Activated CD8-positive, alpha-beta memory T cell treated with anti-CD3 and anti-CD28 coated beads, Interleukin-2, amount 10 ng/mL, durations not matched to agents 7 days and 5 days (primary cell): ENCODE data around the gene OSMR. TPM values are rescaled to one million over a fixed set of nuclear protein-coding genes. Genes with fewer than 3 reads are reported as not detected.

Experiments
- ATAC-seq: fragments of 150-1000 bp; cut with Tn5 transposase; one replicate; pipeline ENCODE4 v1.10.0; 2021; ENCODE audit warnings: moderate library complexity
- CTCF ChIA-PET: fragments of 350-600 bp; sonication (Branson Sonifier 250); formaldehyde crosslinking; loops from one replicate; lab custom pipeline; 2021; ENCODE audit warnings: antibody characterized with exemption; lab: Charles Lee
- DNase-seq: peaks from one replicate; pipeline ENCODE4 v3.0.0-alpha.2; 2020
- H3K27ac Mint-ChIP-seq: one replicate; pipeline ENCODE4 v1.8.0; 2021; ENCODE audit warnings: mild to moderate bottlenecking, mixed read lengths
- H3K27me3 Mint-ChIP-seq: one replicate; pipeline ENCODE4 v1.8.0; 2021; ENCODE audit warnings: mixed read lengths
- H3K36me3 Mint-ChIP-seq: one replicate; pipeline ENCODE4 v1.8.0; 2021; ENCODE audit warnings: mild to moderate bottlenecking, mixed read lengths
- H3K4me1 Mint-ChIP-seq: one replicate; pipeline ENCODE4 v1.8.0; 2021; ENCODE audit warnings: mixed read lengths
- H3K4me3 Mint-ChIP-seq: one replicate; pipeline ENCODE4 v1.8.0; 2021; ENCODE audit warnings: mild to moderate bottlenecking, moderate library complexity, mixed read lengths
- H3K9me3 Mint-ChIP-seq: one replicate; pipeline ENCODE4 v1.8.0; 2022; ENCODE audit warnings: low read depth, mixed read lengths
- total RNA-seq, 2 experiments: library from RNA; stranded (reverse); gene quantifications; one replicate each; pipeline ENCODE4 v1.2.3, GENCODE V29; 2021

The OSMR gene
- total RNA-seq, 2 experiments from 2014 or later, result not detected

DNA sequence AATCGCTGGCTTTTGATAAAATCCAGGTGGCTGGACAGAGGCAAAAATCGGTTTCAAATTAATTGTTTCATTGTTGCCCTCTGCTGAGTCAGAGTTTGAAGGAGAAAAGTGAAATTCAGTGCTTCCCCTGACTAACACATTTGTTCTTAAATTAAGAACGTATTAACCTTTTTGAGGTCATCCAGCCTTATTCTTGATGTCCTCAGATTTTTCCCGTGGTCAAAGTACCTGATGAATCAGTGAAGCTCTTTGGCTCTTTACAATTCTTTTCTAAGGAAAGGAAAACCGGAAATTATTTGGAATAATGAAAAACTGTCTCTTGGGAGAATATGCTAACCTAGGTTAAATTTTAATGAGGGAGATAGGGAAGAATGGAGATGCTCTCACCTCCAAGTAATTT, 21.6 kb downstream of the OSMR start:
- CTCF ChIA-PET, result no interaction called here
- Mint-ChIP-seq H3K4me1 (no peaks in the 10 kb centered on the region), H3K27me3 (peaks cover 29% of the 10 kb centered on the region), H3K36me3 (peaks cover 1% of the 10 kb centered on the region), H3K4me3 (no peak overlapping the region), H3K27ac (no peak overlapping the region), H3K9me3 (peaks cover 10% of the 10 kb centered on the region)
- DNase-seq, result no peak
- ATAC-seq, result no peak

DNA sequence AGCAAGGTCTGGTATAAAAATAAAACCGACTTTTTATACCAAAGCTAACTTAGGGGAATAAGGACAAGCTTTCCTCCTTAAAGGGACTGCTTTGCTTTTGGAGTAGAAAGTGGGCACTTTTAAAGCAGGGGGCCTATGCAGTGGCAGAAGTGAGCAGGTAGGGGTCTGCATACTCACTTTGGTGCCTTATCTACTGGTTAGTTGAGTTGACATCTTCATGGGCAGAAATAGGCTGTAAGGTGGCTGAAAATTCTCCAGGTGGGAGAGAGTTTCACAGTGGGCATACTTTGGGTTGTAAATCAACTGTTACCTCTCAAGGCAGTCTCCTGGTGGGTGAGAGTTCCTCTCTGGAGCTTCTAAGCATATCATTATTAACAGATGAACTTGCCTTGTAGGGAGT, 24.8 kb downstream of the OSMR start:
- CTCF ChIA-PET, result interaction anchor here (0.7 kb wide), 1 partner anchor 391 kb away, joined by 6 read pairs; no protein-coding TSS in a partner anchor
- Mint-ChIP-seq H3K36me3 (no peaks in the 10 kb centered on the region), H3K27me3 (peaks cover 46% of the 10 kb centered on the region), H3K4me3 (no peak overlapping the region), H3K27ac (no peak overlapping the region), H3K9me3 (no peaks in the 10 kb centered on the region), H3K4me1 (no peaks in the 10 kb centered on the region)
- DNase-seq, result no peak
- ATAC-seq, result no peak

GRCh38 chr5:38871058-38871605, 25.3 kb downstream of the OSMR start:
- no peaks in the 10 kb centered on the region for H3K9me3 Mint-ChIP-seq
- H3K36me3 Mint-ChIP-seq, result no peaks in the 10 kb centered on the region
- CTCF ChIA-PET, result no interaction called here
- H3K27ac Mint-ChIP-seq, result no peak overlapping the region
- H3K4me3 Mint-ChIP-seq, result no peak overlapping the region
- no peaks in the 10 kb centered on the region for H3K4me1 Mint-ChIP-seq
- peaks cover 52% of the 10 kb centered on the region for H3K27me3 Mint-ChIP-seq
- ATAC-seq (no peak), DNase-seq (no peak)

GRCh38 chr5:38871790-38872551, 26.2 kb downstream of the OSMR start:
- Mint-ChIP-seq H3K36me3 (no peaks in the 10 kb centered on the region), H3K27me3 (peaks cover 58% of the 10 kb centered on the region), H3K4me1 (no peaks in the 10 kb centered on the region), H3K27ac (no peak overlapping the region), H3K9me3 (no peaks in the 10 kb centered on the region), H3K4me3 (no peak overlapping the region)
- DNase-seq (no peak), ATAC-seq (no peak)
- CTCF ChIA-PET, result no interaction called here

DNA sequence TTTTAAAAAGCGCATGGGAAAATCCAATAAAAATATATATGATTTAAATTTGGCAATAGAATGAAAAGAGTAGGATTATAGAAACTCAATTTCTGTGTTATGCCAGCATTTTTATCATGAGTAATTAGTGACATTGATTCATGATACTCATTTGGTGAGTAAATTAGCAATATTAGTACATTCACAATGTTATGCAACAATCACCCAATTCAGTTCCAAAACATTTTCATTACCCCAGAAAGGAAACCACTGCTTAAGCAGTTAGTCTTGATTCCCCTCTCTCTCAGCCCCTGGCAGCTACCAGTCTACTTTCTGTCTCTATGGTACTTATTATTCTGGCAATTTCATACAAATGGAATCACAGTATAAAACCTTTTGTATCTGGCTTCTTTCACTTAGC, 27.0 kb downstream of the OSMR start:
- Mint-ChIP-seq H3K27me3 (peaks cover 63% of the 10 kb centered on the region), H3K4me1 (no peaks in the 10 kb centered on the region), H3K27ac (no peak overlapping the region), H3K4me3 (no peak overlapping the region), H3K36me3 (no peaks in the 10 kb centered on the region), H3K9me3 (no peaks in the 10 kb centered on the region)
- ATAC-seq (no peak), DNase-seq (no peak)
- CTCF ChIA-PET, result no interaction called here

DNA sequence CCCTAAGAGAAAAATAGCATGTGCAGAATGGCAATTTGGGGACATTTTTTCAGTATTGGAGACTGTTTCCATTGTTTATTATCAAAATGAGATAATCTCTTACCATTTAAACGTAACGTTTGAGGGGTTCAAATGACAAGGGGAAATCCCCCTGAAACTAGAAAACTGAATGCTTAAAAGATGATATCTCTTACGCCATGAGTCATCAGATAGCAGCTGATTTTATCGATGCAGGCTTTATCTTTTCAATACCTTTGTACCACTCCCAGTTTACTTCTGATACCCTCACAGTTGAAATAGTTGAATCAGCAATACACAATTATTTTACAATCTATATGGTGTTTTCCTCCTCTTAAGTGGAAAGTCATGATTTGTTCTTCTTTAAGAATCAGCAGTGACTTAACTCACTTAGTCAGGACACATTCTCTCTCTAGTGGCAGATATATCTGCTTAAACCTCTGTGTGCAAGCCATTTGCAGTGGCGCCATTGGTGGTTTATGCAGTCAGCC, 29.2 kb downstream of the OSMR start:
- no peaks in the 10 kb centered on the region for H3K9me3 Mint-ChIP-seq
- H3K27me3 Mint-ChIP-seq, result peaks cover 51% of the 10 kb centered on the region
- ATAC-seq (no peak), DNase-seq (no peak)
- H3K4me1 Mint-ChIP-seq, result no peaks in the 10 kb centered on the region
- no peaks in the 10 kb centered on the region for H3K36me3 Mint-ChIP-seq
- CTCF ChIA-PET, result no interaction called here
- H3K4me3 Mint-ChIP-seq, result no peak overlapping the region
- no peak overlapping the region for H3K27ac Mint-ChIP-seq

- CTCF ChIA-PET, result no interaction called here
- Mint-ChIP-seq H3K4me1 (no peaks in the 10 kb centered on the region), H3K27me3 (peaks cover 35% of the 10 kb centered on the region), H3K4me3 (no peak overlapping the region), H3K9me3 (no peaks in the 10 kb centered on the region), H3K27ac (no peak overlapping the region), H3K36me3 (no peaks in the 10 kb centered on the region)
- DNase-seq (no peak), ATAC-seq (no peak)
Measured at GRCh38 chr5:38878391-38879077, 32.7 kb downstream of the OSMR start.

DNA sequence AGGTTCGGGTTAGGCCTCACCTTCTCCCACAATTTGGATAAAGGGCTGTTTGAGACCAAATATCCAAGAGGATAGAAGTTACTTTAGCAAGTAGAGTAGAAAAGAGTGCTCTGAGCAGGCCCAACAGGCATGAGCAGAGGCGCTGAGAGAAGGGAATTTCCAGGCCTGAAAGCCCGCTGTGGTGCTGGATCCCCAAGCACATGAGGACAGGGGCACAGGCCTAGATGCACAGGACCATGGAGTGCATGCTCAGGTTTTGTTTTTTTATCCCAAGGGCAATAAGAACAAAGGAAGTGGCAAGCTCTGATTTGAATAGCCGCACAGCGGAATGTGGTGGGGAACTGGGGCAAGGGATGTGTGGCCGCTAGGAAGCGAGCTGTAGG, 33.3 kb downstream of the OSMR start:
- no peaks in the 10 kb centered on the region for H3K9me3 Mint-ChIP-seq
- H3K4me3 Mint-ChIP-seq, result no peak overlapping the region
- H3K27me3 Mint-ChIP-seq, result peaks cover 31% of the 10 kb centered on the region

GRCh38 chr5:38883842-38884241, 38.0 kb downstream of the OSMR start:
- Mint-ChIP-seq H3K36me3 (no peaks in the 10 kb centered on the region), H3K4me3 (no peak overlapping the region), H3K4me1 (no peaks in the 10 kb centered on the region), H3K27ac (no peak overlapping the region), H3K9me3 (no peaks in the 10 kb centered on the region), H3K27me3 (peaks cover 26% of the 10 kb centered on the region)
- CTCF ChIA-PET, result no interaction called here
- no peak for DNase-seq
- ATAC-seq, result no peak

More for the DNA sequence above, 33.3 kb downstream of the OSMR start:
- no peaks in the 10 kb centered on the region for H3K4me1 Mint-ChIP-seq
- ATAC-seq, result no peak
- H3K27ac Mint-ChIP-seq, result no peak overlapping the region
- CTCF ChIA-PET, result no interaction called here
- no peaks in the 10 kb centered on the region for H3K36me3 Mint-ChIP-seq
- no peak for DNase-seq

DNA sequence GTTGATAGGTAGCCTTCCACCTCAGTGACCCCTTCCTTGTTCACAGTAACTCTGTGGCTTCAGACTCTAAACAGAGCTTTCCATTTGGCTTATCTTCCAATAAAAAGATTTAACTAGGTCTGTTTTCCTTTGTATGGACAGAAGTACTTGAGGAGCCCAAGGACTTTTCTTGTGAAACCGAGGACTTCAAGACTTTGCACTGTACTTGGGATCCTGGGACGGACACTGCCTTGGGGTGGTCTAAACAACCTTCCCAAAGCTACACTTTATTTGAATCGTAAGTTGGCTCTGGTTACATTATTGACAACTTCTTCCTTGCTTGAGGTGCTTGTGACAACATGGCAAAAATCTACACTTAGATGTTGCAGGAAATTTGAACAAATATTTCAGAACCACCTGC, 39.4 kb downstream of the OSMR start:
- Mint-ChIP-seq H3K4me3 (no peak overlapping the region), H3K9me3 (no peaks in the 10 kb centered on the region), H3K27ac (no peak overlapping the region), H3K4me1 (no peaks in the 10 kb centered on the region), H3K36me3 (no peaks in the 10 kb centered on the region), H3K27me3 (peaks cover 32% of the 10 kb centered on the region)
- DNase-seq, result no peak
- CTCF ChIA-PET, result no interaction called here
- no peak for ATAC-seq

DNA sequence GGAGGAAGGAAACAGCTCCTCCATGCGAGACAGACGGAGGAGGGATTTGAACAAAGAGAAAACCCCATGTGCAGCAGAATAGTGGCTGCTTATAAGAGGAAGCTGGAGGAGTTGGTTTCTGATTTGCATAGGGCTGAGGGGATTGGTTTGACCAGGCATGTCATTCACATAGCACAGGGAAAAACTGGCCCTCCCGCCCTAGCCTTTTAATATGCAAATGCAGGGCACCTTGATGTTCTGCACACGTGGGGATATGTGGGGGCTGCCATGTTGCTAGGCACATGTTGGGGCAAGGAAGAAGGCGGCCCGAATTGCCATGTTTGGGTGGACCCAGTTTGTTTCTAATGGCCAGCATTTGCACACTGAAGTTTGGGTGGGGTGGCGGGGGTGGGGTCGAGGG, 42.2 kb downstream of the OSMR start:
- no peak overlapping the region for H3K4me3 Mint-ChIP-seq
- H3K4me1 Mint-ChIP-seq, result no peaks in the 10 kb centered on the region
- no peaks in the 10 kb centered on the region for H3K36me3 Mint-ChIP-seq
- H3K9me3 Mint-ChIP-seq, result no peaks in the 10 kb centered on the region
- H3K27ac Mint-ChIP-seq, result no peak overlapping the region
- CTCF ChIA-PET, result no interaction called here
- ATAC-seq (no peak), DNase-seq (no peak)
- H3K27me3 Mint-ChIP-seq, result peaks cover 31% of the 10 kb centered on the region

DNA sequence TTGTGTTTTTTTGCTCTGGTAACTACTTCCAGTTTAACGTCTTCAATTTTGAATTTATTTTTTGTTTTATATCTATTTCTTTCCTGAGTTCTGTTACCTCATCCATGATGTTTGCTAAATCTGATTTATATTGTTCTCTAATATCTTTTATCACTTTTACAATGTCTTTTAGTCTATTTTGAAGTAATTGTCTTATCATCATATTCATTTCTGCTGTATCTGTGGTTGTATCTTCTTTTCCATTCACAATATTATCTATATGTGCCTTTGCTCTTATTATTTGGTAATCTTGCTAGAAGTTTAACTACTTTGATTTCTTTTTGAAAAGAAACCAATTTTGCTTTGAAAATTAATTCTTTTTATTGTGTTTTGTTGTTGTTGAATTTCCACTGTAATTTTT, 43.6 kb downstream of the OSMR start:
- Mint-ChIP-seq H3K4me1 (no peaks in the 10 kb centered on the region), H3K27me3 (peaks cover 34% of the 10 kb centered on the region), H3K36me3 (no peaks in the 10 kb centered on the region), H3K4me3 (no peak overlapping the region), H3K27ac (no peak overlapping the region), H3K9me3 (no peaks in the 10 kb centered on the region)
- DNase-seq (no peak), ATAC-seq (no peak)
- CTCF ChIA-PET, result no interaction called here

GRCh38 chr5:38891563-38891962, 45.8 kb downstream of the OSMR start:
- H3K36me3 Mint-ChIP-seq, result no peaks in the 10 kb centered on the region

DNA sequence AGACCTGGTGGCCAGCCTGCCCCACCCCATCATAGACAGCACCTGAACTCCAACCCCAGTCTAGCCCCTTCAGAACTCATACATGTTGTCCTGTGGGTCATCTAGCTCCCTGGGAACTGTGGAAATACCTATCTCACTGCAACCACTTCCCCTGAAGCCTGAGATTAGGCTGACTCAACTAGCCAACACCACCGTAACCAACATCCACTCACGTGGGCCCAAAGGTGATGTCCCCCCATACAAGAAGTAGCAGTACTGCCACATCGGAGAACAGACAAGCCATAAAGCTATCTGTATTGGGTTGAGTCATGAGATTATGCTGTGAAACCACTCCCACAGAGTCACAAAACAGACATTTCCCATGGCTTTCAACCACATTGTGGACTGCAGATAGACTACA, 46.6 kb downstream of the OSMR start:
- CTCF ChIA-PET, result no interaction called here
- Mint-ChIP-seq H3K4me1 (no peaks in the 10 kb centered on the region), H3K36me3 (no peaks in the 10 kb centered on the region), H3K27ac (no peak overlapping the region), H3K4me3 (no peak overlapping the region), H3K27me3 (peaks cover 44% of the 10 kb centered on the region), H3K9me3 (peaks cover 2% of the 10 kb centered on the region)
- no peak for DNase-seq
- ATAC-seq, result no peak

More at GRCh38 chr5:38891563-38891962, 45.8 kb downstream of the OSMR start:
- peaks cover 38% of the 10 kb centered on the region for H3K27me3 Mint-ChIP-seq
- CTCF ChIA-PET, result no interaction called here
- H3K27ac Mint-ChIP-seq, result no peak overlapping the region
- ATAC-seq (no peak), DNase-seq (no peak)
- H3K9me3 Mint-ChIP-seq, result no peaks in the 10 kb centered on the region
- H3K4me3 Mint-ChIP-seq, result no peak overlapping the region
- H3K4me1 Mint-ChIP-seq, result no peaks in the 10 kb centered on the region
